CD4-positive, alpha-beta T cell treated with Interferon alpha-2 for 1 hour (primary cell): ENCODE data around the gene PPT2.
"Not testable (repeated sequence)": the region's sequence is repeated elsewhere in the genome, so short reads cannot be mapped to it uniquely, and the experiment has no call there.

Source experiments
- DNase-seq, 2 donors: peaks; one replicate each; pipeline ENCODE4 v3.0.0-alpha.2; 2020 to 2022

The PPT2 gene

GRCh38 chr6:32177788-32178546 lies 24.0 kb downstream of the PPT2 start, which contains the start of gene RNF5:
TSS of gene RNF5 (plus strand) at chr6:32178405. CDS start at chr6:32178512, 107 bp downstream.
- peak; percentile 98 to 99 for DNase-seq

- no peak for DNase-seq
These were observed 24.9 kb downstream of the PPT2 start for GRCh38 chr6:32178547-32179440.

- no peak for DNase-seq
These were observed 25.9 kb downstream of the PPT2 start for GRCh38 chr6:32179766-32180405.

- DNase-seq, result no peak
These were observed 27.3 kb downstream of the PPT2 start for GRCh38 chr6:32181148-32181702.

GRCh38 chr6:32181915-32182529 lies 28.1 kb downstream of the PPT2 start:
- DNase-seq, result no peak

GRCh38 chr6:32182555-32182981 lies 28.6 kb downstream of the PPT2 start:
- no peak for DNase-seq

GRCh38 chr6:32183030-32183429 lies 29.1 kb downstream of the PPT2 start:
- DNase-seq, result no peak

GRCh38 chr6:32183483-32184083 lies 29.6 kb downstream of the PPT2 start:
- no peak for DNase-seq

GRCh38 chr6:32184084-32184640 lies 30.2 kb downstream of the PPT2 start, which contains the start of gene AGER:
TSS of gene AGER (minus strand) at chr6:32184253. CDS start at chr6:32184222, 31 bp downstream.
- DNase-seq, result no peak

GRCh38 chr6:32185681-32186131 lies 31.8 kb downstream of the PPT2 start:
- DNase-seq, result peak; percentile 45 to 78

GRCh38 chr6:32186151-32186840 lies 32.4 kb downstream of the PPT2 start:
- not testable (repeated sequence) for DNase-seq

GRCh38 chr6:32187009-32187709 lies 33.2 kb downstream of the PPT2 start:
- no peak for DNase-seq

- DNase-seq, result not testable (repeated sequence)
These were observed 33.9 kb downstream of the PPT2 start for GRCh38 chr6:32187725-32188380.

- no peak for DNase-seq
These were observed 34.6 kb downstream of the PPT2 start for GRCh38 chr6:32188381-32189068.

- no peak for DNase-seq
These were observed 35.3 kb downstream of the PPT2 start for GRCh38 chr6:32189069-32189741.

GRCh38 chr6:32189742-32190053 lies 35.8 kb downstream of the PPT2 start:
- no peak for DNase-seq

GRCh38 chr6:32190054-32190851 lies 36.3 kb downstream of the PPT2 start, which contains the start of gene PBX2:
TSS of gene PBX2 (minus strand) at chr6:32190202. CDS start at chr6:32189915, 287 bp downstream.
- peak; percentile 93 for DNase-seq
